C4-2B (cell line): ENCODE data around the gene MEOX2.

ENCODE experiments used
- CTCF ChIP-seq: fragments of 450-650 bp; conservative IDR thresholded peaks from 2 replicates; pipeline ENCODE4 v1.5.1; 2017; ENCODE audit warnings: mild to moderate bottlenecking
- ZFX ChIP-seq: fragments of 450-650 bp; IDR thresholded peaks from 2 replicates; pipeline ENCODE4 v1.6.1; 2017

- TF ChIP-seq CTCF (no peak), ZFX (no peak)
These were observed 1.2 kb upstream of the MEOX2 start for GRCh38 chr7:15687546-15688278.
